Central memory CD4-positive, alpha-beta T cell (primary cell): ENCODE results near the gene SMARCD3.

Experiments
- DNase-seq: peaks from one replicate; pipeline ENCODE4 v3.0.0; 2022

Gene SMARCD3

DNA sequence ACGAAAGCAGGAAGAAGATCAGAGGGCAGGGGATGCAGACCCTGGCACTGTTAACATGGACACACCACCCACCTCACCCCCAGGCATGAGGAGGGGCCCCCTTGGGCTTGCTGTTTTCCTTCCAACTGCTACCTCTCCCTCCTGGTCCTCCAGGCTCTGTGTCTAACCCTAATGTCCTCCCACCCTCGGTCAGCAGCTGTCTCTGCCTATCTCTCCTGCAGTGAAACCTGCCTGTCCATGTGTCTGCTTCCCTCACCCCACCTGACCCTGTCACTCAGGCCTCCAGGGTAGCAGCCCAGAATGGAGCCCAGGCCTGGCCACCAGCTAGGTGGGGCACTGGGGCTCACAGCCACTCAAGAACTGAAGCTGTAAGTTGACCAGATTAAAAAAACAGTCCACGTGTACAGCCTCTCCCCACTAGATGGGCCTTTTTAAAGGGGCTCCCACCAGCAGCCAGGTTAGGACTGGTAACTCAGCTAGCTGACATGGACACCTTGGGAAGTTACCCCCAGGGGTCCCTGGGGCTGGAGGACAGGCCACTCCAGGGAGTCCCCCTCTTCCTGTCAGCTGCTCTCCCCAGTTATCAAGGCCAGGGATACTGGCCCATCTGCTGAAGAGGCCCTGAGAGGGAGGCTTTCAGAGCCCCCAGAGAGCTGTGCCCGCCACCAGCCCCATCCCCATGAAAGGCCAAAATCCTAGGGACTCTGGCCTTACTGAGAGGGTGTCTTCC, 1.5 kb downstream of the SMARCD3 start:
- DNase-seq: no peak

DNA sequence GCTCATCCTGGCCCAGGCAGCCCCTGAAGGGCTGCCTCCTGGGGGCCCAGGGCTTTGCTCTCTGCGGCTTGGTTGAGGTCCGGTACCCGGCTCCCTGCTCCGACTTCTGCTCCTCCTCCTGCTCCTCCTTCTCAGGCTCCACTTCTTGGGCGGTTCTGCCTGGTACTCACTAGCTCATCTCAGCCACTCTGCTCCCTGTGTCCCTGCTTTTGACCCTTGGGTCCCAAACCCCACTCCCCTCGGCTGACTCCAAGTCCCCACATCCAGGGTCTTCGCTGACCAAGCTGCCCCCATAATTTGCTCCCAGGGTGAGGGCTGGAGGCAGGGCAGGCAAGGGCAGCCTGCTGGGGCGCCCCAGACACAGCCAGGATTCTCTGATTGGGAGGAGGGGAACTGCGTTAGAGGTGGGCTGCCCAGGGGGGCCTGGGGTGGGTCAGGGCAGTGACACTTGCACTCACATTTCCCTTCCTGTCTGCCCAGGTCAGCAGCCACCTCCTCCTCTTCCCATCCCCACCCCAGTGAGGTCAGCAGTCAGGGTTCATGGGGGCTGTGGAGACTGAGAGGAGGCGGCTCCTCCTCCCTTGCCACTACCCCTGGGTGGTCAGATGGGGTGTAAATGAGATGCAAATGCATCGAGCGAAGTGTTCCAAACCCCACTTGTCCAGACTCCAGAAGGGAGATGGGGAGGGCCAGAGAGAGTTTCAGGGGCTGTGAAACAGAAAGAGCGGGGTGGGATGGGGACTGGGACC, 2.2 kb downstream of the SMARCD3 start:
- no peak for DNase-seq

DNA sequence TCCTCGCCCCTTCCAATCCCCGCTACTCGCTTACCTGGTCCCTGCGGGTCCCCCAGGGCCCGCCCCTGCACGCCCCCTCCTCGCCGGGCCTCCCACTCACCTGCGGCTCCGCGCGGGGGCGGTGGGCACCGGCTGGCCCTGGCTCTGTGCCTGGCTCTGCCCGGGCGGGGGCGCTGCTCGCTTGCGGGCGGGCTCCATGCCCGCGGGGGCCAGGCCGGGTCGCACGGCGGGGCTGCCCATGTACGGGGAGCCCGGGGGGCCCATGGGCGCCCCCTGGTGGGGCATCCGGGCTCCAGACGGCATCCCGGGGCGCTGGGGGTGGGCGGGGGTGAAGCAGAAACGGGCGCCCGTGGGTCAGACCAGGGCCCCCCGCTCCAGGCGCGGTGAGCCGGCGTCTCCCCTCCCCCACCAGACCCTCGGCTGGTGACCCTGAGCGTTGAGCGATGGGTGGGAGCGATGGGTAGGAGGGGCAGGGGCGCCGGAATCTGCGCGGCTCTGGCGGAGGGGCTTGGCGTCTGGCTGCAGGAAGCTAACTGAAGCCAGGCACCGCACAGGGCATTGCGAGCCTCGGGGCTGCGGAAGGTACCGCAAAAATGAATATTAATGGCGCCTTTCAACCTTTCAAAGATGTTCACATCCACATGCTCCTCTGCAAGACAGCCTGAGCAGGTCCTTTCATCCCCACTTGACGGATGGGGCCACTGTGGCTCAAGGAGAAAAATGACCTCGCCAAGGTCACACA, 3.0 kb downstream of the SMARCD3 start:
- DNase-seq: peak; percentile 62

GRCh38 chr7:151244841-151245346, 3.6 kb downstream of the SMARCD3 start:
- no peak for DNase-seq

GRCh38 chr7:151244196-151244840, 4.2 kb downstream of the SMARCD3 start:
- DNase-seq: peak; percentile 48

DNA sequence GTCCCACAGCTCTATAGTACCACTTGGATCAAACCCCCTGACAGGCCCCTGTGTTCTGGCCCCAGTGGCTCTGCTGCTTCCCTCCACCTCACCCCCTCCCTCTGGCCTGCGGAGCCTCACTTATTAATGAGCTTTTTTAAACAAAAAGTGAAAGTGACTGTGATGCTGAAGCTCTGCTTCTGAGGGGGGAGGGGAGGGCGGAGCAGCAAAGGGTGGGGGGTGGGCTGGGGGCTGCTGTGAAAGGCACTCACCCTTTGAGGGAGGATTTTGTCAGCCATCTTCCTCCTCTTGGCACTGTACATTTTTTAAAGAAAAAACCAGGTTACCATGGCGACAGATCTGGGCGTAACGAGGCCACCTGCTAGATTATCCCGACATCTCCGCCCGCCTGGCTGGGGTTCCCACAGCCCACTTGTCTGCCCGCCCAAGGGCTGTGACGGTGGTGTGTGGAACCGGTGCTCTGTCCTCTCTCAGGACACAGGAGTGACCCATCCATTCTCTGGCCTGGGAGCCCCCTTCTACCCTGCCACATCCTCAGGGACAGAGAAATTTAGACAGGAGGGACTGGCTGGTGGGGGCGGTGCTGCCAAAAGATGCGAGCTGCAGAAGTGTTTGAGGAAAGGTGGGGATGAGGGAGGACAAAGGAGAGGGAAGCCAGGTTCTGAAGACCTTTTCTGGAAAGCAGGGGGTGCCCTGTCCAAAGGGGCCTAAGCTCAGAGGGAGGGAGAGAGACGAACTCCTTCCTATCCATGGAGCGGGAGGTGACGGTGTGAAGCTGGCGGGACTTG, 4.9 kb downstream of the SMARCD3 start:
- DNase-seq: peak; percentile 70

- DNase-seq: no peak
Observed at GRCh38 chr7:151243045-151243349, 5.5 kb downstream of the SMARCD3 start.

- no peak for DNase-seq
Observed at GRCh38 chr7:151242159-151243044, 6.1 kb downstream of the SMARCD3 start.

DNA sequence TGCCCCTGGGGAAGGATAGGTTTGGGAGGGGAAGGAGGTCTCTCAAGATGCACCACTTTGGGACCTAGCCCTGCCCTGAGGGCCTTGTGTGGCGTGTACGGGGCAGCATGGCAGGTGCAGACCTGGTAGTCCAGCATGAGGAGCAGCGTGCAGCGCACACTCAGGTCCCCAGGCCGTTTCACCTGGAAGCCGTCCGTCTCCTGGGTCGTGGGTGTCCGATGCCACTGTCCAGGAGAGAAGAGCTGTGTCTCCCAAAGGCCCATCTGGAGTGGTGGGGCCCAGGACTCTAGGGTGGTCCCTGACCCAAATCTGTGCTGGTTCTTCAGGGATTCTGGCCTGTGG, 6.8 kb downstream of the SMARCD3 start:
- DNase-seq: no peak

DNA sequence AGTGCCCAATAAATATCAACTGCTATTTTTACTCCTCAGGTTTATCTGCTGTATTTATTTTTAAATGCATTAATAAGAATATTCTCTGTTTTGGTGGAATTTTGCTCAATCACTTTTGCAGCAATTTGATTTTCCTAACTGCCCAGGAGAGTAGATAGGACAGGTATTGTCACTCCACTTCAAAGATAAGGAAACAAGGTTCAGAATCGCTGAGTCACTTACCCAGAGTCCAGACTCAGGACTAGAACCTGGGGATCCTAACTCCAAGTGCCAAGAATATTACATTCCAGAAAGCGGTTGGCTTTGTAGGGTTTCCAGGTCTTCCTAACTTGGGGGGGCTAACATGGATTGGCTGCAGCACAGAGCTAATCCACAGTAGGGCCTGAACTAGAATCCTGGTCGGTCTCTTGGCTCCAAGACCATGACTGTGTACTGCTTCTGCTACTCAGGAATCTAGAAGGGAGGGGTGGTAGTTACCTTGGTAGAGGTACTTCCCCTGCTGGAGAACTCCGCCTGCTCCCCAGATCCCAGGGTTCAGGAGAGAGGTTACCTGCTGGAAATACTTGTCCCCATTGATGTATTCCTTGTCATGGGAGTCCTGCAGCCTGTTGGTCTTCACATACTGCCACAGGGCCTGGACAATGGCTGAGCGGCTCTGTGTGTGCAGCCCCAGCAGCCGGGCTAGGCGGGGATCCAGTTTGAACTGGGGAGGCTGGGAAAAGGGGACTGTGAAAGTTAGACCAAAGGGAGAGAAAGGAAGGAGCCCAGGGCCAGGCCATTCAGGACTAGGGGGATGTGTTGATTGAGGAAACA, 7.3 kb downstream of the SMARCD3 start:
- no peak for DNase-seq

GRCh38 chr7:151240536-151240935, 8.0 kb downstream of the SMARCD3 start:
- no peak for DNase-seq

DNA sequence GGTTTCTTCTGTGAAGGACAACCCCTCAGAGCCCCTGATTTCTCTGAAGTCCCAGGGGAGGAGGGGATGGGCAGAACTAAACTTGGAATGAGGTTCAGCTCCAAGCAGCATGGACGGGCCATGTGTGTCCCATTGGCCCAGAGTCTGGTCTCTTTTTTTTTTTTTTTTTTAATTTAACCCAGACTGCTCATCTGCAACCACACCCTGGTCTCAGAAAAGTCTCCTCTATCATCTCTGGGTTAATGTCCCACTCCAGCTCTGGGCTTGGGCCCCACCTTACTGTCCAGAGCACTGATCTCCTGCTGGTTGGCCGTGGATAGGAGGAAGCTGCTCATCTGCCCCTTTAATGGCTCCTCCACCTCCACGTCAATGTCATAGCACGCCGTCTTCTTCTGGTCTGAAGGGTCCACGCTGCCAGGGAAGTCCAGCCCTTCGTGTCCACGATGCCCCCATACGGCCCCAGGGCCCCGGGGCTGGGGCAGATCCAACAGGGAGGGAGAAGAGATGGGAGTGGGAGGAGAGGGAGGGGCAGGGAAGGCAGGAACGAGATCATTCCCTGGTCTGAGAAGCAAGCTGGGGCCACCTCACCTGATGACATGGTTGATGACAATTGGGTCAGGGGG, 8.5 kb downstream of the SMARCD3 start:
- DNase-seq: no peak

- DNase-seq: no peak
Observed at GRCh38 chr7:151238924-151239836, 9.3 kb downstream of the SMARCD3 start.

- DNase-seq: no peak
Observed at GRCh38 chr7:151238190-151238810, 10.2 kb downstream of the SMARCD3 start.

DNA sequence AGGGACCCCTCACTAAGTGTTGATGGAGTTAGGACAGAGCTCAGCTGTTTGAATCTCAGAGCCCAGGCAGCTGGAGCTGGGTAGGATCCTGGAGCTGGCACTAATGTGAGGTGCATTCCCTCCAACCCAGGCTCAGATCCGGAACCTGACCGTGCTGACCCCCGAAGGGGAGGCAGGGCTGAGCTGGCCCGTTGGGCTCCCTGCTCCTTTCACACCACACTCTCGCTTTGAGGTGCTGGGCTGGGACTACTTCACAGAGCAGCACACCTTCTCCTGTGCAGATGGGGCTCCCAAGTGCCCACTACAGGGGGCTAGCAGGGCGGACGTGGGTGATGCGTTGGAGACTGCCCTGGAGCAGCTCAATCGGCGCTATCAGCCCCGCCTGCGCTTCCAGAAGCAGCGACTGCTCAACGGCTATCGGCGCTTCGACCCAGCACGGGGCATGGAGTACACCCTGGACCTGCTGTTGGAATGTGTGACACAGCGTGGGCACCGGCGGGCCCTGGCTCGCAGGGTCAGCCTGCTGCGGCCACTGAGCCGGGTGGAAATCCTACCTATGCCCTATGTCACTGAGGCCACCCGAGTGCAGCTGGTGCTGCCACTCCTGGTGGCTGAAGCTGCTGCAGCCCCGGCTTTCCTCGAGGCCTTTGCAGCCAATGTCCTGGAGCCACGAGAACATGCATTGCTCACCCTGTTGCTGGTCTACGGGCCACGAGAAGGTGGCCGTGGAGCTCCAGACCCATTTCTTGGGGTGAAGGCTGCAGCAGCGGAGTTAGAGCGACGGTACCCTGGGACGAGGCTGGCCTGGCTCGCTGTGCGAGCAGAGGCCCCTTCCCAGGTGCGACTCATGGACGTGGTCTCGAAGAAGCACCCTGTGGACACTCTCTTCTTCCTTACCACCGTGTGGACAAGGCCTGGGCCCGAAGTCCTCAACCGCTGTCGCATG, 11.0 kb downstream of the SMARCD3 start:
- no peak for DNase-seq

DNA sequence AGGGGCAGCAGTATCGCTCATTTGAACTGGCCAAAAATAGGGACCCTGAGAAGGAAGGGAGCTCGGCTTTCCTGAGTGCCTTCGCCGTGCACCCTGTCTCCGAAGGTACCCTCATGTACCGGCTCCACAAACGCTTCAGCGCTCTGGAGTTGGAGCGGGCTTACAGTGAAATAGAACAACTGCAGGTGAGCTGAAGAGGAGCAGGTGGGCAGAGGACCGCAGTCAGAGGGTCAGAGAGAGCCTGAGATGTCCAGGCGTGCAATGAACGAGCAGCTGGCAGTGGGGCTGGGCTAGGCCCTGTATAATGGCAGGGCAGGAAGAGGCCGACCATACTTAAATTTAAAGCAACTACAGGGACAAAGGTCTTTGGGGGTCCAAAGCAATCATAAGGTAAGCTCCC, 12.1 kb downstream of the SMARCD3 start:
- DNase-seq: no peak
